ENCODE data around the gene PHF21B.
"Not testable (repeated sequence)": the region's sequence is repeated elsewhere in the genome, so short reads cannot be mapped to it uniquely, and the experiment has no call there.

PHF21B gene

GRCh38 chr22:45009606-45010531 lies at the start of gene PHF21B:
PHF21B (minus strand) TSS chr22:45010005; CDS start chr22:45009549, 456 bp downstream.
- peak; percentile 75 for DNase-seq

DNA sequence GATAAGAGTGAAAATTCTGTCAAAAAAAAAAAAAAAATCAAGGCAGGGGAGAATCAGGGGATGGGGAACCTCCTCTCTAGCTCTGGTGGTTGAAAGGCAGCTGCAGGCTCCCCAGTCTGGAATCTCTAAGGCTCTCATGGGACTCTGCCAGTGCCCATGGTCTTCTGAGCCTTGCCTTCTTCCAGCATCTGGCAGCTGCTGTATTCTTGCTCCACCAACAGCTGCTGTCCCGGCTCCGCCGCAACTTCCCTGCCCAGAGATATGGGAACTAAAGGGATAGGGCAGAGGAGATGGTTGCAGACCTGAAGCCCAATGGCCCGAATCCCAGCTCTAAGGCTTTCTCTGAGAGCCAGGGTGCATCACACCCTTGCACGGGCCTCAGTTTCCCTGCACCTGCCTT lies 49.5 kb upstream of the PHF21B start:
- DNase-seq: no peak

DNA sequence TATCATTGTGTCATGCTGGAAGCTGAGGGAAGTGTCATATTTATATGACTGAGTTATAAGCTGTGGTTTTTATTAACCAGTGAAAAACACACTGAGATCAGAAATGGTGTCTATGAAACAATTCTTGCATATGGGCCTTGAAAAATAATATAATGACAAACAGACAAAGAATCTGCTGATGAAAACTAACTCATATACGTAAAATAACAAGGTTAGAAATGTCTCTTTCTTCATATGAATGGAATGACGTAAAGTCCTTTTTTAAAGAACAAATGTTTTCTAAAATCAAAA lies 48.8 kb upstream of the PHF21B start:
- no peak for DNase-seq

GRCh38 chr22:45055936-45056335 lies 46.1 kb upstream of the PHF21B start:
- DNase-seq: no peak

DNA sequence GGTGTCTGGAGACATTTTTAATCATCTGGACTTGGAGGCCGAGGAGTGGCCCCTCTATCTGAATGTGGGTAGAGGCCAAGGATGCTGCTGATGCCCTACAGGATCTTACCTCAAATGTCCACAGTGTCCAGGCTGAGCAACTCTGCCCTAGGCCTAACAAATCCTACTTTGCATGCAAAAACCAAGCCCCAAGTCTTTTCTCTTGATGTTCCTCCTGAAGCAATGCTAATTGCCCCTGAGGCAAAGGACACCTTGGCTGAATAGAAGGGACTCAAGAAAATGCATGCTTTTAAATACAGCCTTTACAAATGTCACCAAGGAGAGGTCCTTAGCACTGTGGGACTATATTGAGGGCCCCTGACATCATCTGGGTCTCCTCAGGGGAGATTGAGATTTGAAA lies 43.8 kb upstream of the PHF21B start:
- DNase-seq: no peak

DNA sequence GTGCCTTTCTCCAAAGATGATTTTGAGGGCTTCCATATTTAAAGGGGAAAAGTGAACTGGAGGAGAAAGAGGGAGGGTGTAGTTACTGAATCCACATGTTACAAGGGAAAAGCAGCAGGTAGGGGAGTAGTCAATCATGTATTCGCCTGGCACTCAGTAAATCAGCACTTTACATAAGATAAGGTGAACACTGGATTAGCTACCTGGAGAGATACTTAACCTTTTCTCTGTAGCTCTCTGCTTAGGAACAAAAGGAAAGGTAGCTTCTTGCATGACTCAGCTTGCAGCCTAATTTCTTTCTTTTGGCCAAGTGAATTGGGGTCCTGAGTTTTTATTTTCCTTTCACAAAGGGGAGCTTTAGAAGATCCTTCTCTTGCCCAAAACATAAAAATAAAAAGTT lies 43.3 kb upstream of the PHF21B start:
- no peak for DNase-seq

- not testable (repeated sequence) for DNase-seq
These were observed 42.9 kb upstream of the PHF21B start for GRCh38 chr22:45052665-45053064.

DNA sequence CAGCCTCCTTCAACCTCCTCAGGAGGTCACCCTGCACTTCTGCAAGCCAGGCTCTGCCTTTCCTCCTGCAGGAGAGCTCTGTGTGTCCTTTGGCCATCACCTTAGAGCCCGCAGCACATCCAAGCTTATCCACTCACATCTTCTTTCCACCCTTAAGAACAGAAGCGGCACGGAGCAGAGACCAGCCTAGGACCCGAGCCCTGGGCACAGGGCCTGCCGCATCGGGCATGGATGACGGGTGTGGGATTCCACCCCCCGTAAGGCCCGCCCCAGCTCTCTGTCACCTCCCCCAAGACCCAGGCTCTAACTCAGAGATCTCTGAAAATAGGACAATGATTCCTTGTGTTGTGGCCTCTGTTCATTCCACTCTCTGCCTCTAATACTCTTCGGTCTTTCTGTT lies 42.1 kb upstream of the PHF21B start:
- no peak for DNase-seq

DNA sequence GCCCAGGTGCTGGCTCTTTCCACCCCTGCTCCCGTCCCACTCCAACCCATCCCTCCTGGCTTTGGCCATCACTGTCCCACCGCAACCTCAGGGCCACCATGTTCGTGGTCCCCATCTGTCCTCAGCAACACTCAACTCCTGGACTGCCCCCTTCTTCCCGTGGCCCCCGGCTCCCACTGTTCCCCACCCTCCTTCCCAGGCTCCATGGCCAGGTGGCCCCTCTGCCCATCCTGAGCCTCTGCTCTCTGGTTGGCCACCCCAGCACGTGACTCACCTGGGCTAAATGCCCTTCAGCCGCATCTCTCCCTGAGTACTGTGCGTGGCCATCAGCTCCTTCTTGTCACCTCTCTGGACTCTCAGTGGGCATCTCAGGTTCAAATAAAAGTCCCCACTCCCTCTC lies 41.6 kb upstream of the PHF21B start:
- no peak for DNase-seq

- DNase-seq: no peak
These were observed 37.5 kb upstream of the PHF21B start for GRCh38 chr22:45047260-45047659.

GRCh38 chr22:45045208-45045607 lies 35.4 kb upstream of the PHF21B start:
- no peak for DNase-seq

DNA sequence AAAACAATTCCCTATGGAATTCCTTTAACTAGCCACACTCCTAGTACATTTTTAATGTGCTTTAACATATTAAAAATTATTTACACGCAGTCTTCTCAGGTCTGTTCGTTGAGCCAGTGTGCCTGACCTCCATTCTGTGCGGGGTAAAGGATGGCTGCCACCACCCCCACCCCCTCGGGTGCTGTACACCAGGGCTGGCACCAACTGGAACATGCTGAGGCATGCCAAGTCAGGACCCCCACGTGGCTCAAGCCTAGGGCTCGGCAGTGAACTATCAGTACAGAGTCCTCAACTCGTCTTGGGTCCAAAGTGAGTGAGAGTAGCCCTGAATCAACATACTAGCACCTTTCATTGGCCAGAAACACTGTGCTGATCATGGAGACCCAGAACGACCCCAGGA lies 32.5 kb upstream of the PHF21B start:
- no peak for DNase-seq

DNA sequence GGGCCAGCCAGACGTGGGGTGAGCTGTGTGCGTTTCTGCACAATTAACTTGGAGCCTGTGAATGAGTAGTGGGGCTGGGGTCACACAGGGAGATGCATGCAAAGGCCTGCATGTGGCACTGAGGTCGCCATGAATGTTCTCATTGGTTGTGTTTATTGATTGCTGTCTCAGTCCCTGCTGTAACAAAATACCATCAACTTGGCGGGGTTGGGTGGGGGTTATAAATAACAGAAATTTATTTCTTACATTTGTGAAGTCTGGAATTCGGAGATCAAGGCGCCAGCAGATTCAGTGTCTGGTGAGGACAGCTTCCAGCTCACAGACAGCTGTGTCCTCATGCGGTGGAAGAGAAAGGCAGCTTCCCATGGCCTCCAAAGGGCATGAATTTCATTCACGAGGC lies 29.3 kb upstream of the PHF21B start:
- DNase-seq: no peak

DNA sequence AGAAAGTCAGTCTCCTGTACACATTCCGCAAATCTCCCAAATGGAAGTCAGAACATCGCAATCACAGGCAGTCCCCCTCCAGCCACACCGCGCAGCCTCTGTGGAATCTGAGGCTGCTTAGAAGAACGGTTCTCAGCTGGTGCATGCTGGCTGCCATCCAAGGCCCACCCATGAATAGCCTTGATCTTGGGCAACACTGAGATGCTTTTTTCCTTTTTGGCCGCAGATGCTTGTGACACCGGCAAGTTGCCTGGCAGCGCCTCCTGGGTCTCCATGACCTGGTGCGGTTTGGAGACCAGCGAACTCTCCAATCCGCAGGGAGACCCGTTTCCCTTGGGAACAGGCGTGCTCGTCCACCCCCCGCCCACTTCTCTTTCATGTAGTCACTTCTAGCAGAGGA lies 26.3 kb upstream of the PHF21B start:
- DNase-seq: no peak

DNA sequence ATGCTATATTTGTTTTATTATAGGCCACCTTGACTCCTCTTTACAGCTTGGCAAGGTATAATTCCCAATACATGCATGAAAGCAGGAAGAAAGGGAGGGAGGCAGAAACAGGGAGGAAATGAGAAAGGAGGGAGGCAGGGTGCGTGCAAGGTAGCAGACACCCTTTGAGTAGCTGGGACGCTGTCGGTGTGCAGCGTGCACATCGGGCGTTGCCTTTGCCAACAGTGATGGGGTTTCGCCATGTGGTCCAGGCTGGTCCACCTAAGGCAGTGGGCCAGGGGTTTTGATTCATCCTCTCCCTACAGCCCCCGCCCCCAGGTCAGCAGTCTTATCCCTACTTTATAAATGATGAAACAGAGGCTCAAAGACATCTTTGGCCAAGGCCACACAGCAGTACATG lies 25.0 kb upstream of the PHF21B start:
- DNase-seq: no peak

GRCh38 chr22:45034156-45034555 lies 24.4 kb upstream of the PHF21B start:
- no peak for DNase-seq

- DNase-seq: no peak
These were observed 23.3 kb upstream of the PHF21B start for GRCh38 chr22:45033136-45033535.

GRCh38 chr22:45031629-45032403 lies 22.0 kb upstream of the PHF21B start:
- no peak for DNase-seq

- no peak for DNase-seq
These were observed 19.7 kb upstream of the PHF21B start for GRCh38 chr22:45029501-45029900.

GRCh38 chr22:45026511-45026910 lies 16.7 kb upstream of the PHF21B start:
- no peak for DNase-seq

DNA sequence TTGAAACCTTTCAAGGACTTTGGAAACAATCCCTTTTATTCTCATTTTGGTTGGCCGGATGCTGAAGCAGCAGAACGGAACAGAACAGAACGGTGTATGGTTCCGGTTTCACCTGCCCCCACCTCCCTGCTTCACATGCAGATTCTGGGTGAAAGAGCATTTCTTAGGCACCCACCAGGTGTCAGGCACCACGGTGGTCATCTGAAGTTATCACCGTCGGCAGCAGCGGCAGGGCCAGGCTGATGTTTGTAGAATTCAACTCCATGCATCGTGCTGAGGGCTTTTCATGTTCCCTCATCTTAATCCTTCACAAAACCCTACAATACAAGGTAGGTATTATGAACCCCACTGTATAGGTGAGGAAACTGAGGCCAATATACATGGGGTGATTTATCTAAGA lies 13.6 kb upstream of the PHF21B start:
- DNase-seq: no peak

DNA sequence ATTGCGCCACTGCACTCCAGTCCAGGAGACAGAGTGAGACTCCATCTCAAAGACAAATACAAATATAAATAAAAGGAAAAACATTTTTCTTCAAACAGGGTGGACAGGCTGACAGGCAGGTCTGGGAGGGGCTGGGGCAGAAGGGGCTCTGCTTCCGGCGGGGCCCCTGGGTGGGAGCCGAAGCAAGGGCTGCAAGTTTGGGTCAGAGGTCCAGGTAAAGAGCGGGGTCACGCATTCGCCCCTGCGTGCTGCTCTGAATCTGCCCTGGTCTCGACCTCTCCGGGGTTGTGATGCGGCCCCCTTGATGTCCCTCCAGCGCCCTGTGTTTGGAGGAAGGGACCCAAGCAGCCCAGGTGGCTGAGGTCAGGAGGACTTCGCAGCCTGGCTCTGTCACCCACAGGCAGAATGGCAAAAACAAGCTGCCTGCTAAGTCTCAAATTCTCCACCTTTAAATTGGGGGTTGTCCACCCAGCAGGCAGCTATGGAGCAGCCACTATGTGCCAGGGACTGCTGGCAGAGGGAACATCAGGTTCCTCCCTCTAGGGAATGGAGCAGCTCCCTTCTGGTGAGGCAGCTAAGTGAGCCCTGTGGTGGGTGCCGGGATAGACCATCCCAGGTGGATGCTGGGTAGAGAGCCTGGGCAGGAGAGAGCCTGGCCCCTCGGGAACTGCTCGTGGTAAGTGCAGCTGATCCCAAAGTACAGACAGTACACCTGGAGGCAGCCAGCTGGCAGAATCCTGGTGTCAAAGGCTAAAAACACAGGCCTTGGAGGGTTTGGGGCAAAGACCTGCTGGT lies 10.3 kb upstream of the PHF21B start:
- DNase-seq: no peak

GRCh38 chr22:45014654-45015053 lies 4.8 kb upstream of the PHF21B start:
- DNase-seq: no peak

GRCh38 chr22:45013138-45013537 lies 3.3 kb upstream of the PHF21B start:
- DNase-seq: no peak
